Keratinocyte (primary cell): ENCODE results near the gene OR7C1. TPM values are rescaled to one million over a fixed set of nuclear protein-coding genes. Genes with fewer than 3 reads are reported as not detected.

Experiments used
- DNase-seq: peaks from one replicate; pipeline ENCODE4 v3.0.0-alpha.2; 2011; ENCODE audit warnings: low read depth, missing footprints, low spot score
- FAIRE-seq: peaks from 2 replicates; lab custom pipeline; 2011; peaks lifted over from hg19 to GRCh38; lab: Jason Lieb, UNC
- H2AFZ ChIP-seq: 2 replicates; pipeline ENCODE4 v1.6.0; 2012; ENCODE audit warnings: low read length, control low read depth, inconsistent platforms; ENCODE audit not compliant: control insufficient read depth
- H3K27ac ChIP-seq: 2 replicates; pipeline ENCODE4 v1.5.1; 2011; ENCODE audit warnings: low read length; ENCODE audit not compliant: control insufficient read depth, insufficient read depth
- H3K27me3 ChIP-seq: 3 replicates; pipeline ENCODE4 v1.6.0; 2011; ENCODE audit warnings: low read length; ENCODE audit not compliant: control insufficient read depth, insufficient read depth; ENCODE audit errors: extremely low read depth
- H3K36me3 ChIP-seq, 2 experiments: 2 replicates in 1 of 2; 3 replicates in 1 of 2; pipeline ENCODE4 v1.5.1; 2011; ENCODE audit warnings: low read length in 2 of 2, mild to moderate bottlenecking in 1 of 2; ENCODE audit not compliant: control insufficient read depth in 2 of 2, insufficient read depth in 2 of 2; ENCODE audit errors: extremely low read depth in 1 of 2
- H3K4me1 ChIP-seq: 3 replicates; pipeline ENCODE4 v1.5.1; 2011; ENCODE audit warnings: low read length; ENCODE audit not compliant: control insufficient read depth, insufficient read depth; ENCODE audit errors: extremely low read depth
- H3K4me2 ChIP-seq: 3 replicates; pipeline ENCODE4 v1.6.0; 2011; ENCODE audit warnings: low read depth, low read length; ENCODE audit not compliant: control insufficient read depth, insufficient read depth; ENCODE audit errors: extremely low read depth
- H3K4me3 ChIP-seq, 3 experiments: fragments of 200-600 bp in 1 of 3; sonication (generic) in 1 of 3; 2 replicates in 2 of 3; 3 replicates in 1 of 3; pipeline ENCODE4 v1.5.1; 2011 to 2016; ENCODE audit warnings: low read length in 3 of 3, mild to moderate bottlenecking in 3 of 3, control low read depth in 2 of 3, inconsistent platforms in 1 of 3, low read depth in 1 of 3, mixed read lengths in 1 of 3, mixed run types in 1 of 3, moderate library complexity in 1 of 3; ENCODE audit not compliant: control insufficient read depth in 2 of 3, insufficient read depth in 2 of 3; ENCODE audit errors: extremely low read depth in 1 of 3
- H3K79me2 ChIP-seq: 2 replicates; pipeline ENCODE4 v1.6.0; 2012; ENCODE audit warnings: low read length; ENCODE audit not compliant: control insufficient read depth, insufficient read depth
- H3K9ac ChIP-seq: 3 replicates; pipeline ENCODE4 v1.6.0; 2011; ENCODE audit warnings: low read length; ENCODE audit not compliant: control insufficient read depth, insufficient read depth; ENCODE audit errors: extremely low read depth
- H3K9me1 ChIP-seq: 3 replicates; pipeline ENCODE4 v1.6.0; 2011; ENCODE audit warnings: low read length; ENCODE audit not compliant: control insufficient read depth, insufficient read depth; ENCODE audit errors: extremely low read depth
- H3K9me3 ChIP-seq: 2 replicates; pipeline ENCODE4 v1.5.1; 2012; ENCODE audit warnings: low read depth, low read length; ENCODE audit not compliant: control insufficient read depth
- H4K20me1 ChIP-seq: 3 replicates; pipeline ENCODE4 v1.6.0; 2011; ENCODE audit warnings: low read length; ENCODE audit not compliant: control insufficient read depth, insufficient read depth; ENCODE audit errors: extremely low read depth
- EZH2 ChIP-seq: IDR thresholded peaks from one replicate; pipeline ENCODE4 v1.6.1; 2012; ENCODE audit warnings: inconsistent platforms, mild to moderate bottlenecking, low read length, moderate library complexity
- dilution Hi-C: fragments of 300-500 bp; cut with MboI; formaldehyde crosslinking; loops from one replicate; pipeline ENCODE4 v1.7.0; 2020; ENCODE audit warnings: low sequenced_read_pairs; ENCODE audit not compliant: extremely low pct_ligation_motif_present
- polyA plus RNA-seq, 5 experiments: library from polyadenylated mRNA; depleted of rRNA in 3 of 5; stranded (reverse) in 3 of 5; stranded (forward) in 1 of 5; unstranded in 1 of 5; fragments of >200 nt; gene quantifications; 1 replicate in 1 of 5; 2 replicates in 3 of 5; 3 replicates in 1 of 5; pipeline versions ENCODE4 v1.2.1 to v1.2.3, GENCODE V29; 2011 to 2012; ENCODE audit warnings: missing spikeins in 2 of 5, low read depth in 1 of 5, low replicate concordance in 1 of 5
- TF ChIP-seq, protein P1 (sequence below), 3 experiments: IDR thresholded peaks in 1 of 3; conservative IDR thresholded peaks in 1 of 3; optimal IDR thresholded peaks in 1 of 3; 2 replicates in 2 of 3; 3 replicates in 1 of 3; pipeline versions ENCODE3 to v1.5.1; 2011; ENCODE audit warnings: low read length in 3 of 3, mild to moderate bottlenecking in 3 of 3, moderate library complexity in 2 of 3, control low read depth in 1 of 3, inconsistent platforms in 1 of 3; ENCODE audit not compliant: insufficient read depth in 2 of 3; ENCODE audit errors: extremely low read depth in 1 of 3

The OR7C1 gene
- polyA plus RNA-seq, 1 donor (not counting 4 experiments of a cell fraction or from before 2014, with no cell fraction given): 0.09 TPM

DNA sequence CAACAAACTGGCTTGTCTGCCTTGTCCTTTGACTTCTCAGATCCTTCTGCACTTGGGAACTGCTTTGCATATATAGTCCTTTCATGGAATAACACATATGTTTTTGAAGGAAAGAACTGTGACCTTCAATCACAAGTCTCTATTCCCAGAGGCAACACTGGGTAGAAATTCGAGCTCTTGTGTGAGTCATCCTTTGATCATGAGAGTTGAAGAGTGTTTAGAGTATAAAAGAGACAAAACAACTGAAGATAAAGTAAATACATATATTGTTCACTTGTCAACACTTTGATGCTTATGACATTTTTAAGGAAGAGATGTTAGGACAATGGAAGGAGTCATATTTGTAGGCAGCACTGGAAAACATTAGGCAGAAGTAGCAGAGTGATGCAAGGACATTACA, 5.2 kb upstream of the OR7C1 start:
- dilution Hi-C loops: no loop called here
- FAIRE-seq (no peak), DNase-seq (no peak)
- Histone ChIP-seq H3K9ac (no peak overlapping the region), H3K9me1 (no peaks in the 10 kb centered on the region), H2AFZ (no peak overlapping the region), H3K4me2 (no peak overlapping the region), H3K4me3 (no peak overlapping the region), H3K79me2 (no peaks in the 10 kb centered on the region), H3K4me1 (no peaks in the 10 kb centered on the region), H3K27ac (no peak overlapping the region), H3K9me3 (no peaks in the 10 kb centered on the region), H3K36me3 (no peaks in the 10 kb centered on the region), H4K20me1 (no peaks in the 10 kb centered on the region), H3K27me3 (no peaks in the 10 kb centered on the region)
- TF ChIP-seq EZH2: no peak
- TF ChIP-seq, protein P1, sequence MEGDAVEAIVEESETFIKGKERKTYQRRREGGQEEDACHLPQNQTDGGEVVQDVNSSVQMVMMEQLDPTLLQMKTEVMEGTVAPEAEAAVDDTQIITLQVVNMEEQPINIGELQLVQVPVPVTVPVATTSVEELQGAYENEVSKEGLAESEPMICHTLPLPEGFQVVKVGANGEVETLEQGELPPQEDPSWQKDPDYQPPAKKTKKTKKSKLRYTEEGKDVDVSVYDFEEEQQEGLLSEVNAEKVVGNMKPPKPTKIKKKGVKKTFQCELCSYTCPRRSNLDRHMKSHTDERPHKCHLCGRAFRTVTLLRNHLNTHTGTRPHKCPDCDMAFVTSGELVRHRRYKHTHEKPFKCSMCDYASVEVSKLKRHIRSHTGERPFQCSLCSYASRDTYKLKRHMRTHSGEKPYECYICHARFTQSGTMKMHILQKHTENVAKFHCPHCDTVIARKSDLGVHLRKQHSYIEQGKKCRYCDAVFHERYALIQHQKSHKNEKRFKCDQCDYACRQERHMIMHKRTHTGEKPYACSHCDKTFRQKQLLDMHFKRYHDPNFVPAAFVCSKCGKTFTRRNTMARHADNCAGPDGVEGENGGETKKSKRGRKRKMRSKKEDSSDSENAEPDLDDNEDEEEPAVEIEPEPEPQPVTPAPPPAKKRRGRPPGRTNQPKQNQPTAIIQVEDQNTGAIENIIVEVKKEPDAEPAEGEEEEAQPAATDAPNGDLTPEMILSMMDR (optimal IDR thresholded peaks at IDR 0.05 in 1 of 3, IDR thresholded peaks at IDR 0.05 in 1 of 3, conservative IDR thresholded peaks at IDR 0.05 in 1 of 3; ENCODE audit: extremely low read depth in 1 of 3, insufficient read depth in 2 of 3, low read length in 3 of 3): no peak

DNA sequence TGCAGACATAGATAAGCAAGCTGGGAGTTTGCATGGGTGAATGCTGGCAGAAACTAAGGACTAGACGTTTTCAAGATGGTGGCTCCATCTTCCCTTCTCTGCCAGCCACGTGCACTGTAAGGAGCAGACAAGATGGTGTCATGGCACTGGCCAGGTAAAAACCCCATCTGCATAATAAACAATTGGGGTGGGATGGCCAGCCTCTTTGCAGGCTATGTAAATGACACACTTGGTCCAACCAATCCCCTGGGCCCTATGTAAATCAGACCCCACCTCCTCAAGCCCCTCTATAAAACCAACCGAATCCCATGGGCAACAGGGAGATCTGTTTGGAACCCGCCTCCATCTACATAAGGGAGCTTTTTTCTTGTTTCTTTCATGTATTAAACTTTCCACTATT, 2.4 kb upstream of the OR7C1 start:
- no peaks in the 10 kb centered on the region for H3K27me3 ChIP-seq
- H3K9me3 ChIP-seq: no peaks in the 10 kb centered on the region
- DNase-seq (no peak), FAIRE-seq (no peak)
- no peaks in the 10 kb centered on the region for H3K4me1 ChIP-seq
- no peak overlapping the region for H3K9ac ChIP-seq
- H3K27ac ChIP-seq: no peak overlapping the region
- no peaks in the 10 kb centered on the region for H4K20me1 ChIP-seq
- dilution Hi-C loops: no loop called here
- no peaks in the 10 kb centered on the region for H3K79me2 ChIP-seq
- no peak overlapping the region for H3K4me2 ChIP-seq
- no peak for TF ChIP-seq EZH2
- TF ChIP-seq, protein P1 (optimal IDR thresholded peaks at IDR 0.05 in 1 of 3, IDR thresholded peaks at IDR 0.05 in 1 of 3, conservative IDR thresholded peaks at IDR 0.05 in 1 of 3; ENCODE audit: extremely low read depth in 1 of 3, insufficient read depth in 2 of 3, low read length in 3 of 3): no peak
- H2AFZ ChIP-seq: no peak overlapping the region
- H3K9me1 ChIP-seq: no peaks in the 10 kb centered on the region
- no peak overlapping the region for H3K4me3 ChIP-seq
- no peaks in the 10 kb centered on the region for H3K36me3 ChIP-seq
